ENCODE measurements around the gene LAIR2. TPM values are rescaled to one million over a fixed set of nuclear protein-coding genes. Genes with fewer than 3 reads are reported as not detected.

The LAIR2 gene
- polyA plus RNA-seq, 3 donors = 0.38 TPM; not detected in 2

GRCh38 chr19:54533476-54533875 lies 30.8 kb downstream of the LAIR2 start:
- Mint-ChIP-seq H3K36me3 (peaks cover 0 to 2% of the 10 kb centered on the region in 2 donors), H3K27me3 (ENCODE audit: low read depth in 3 of 3) (peaks cover 31 to 52% (median 35%) of the 10 kb centered on the region in 3 donors), H3K4me1 (peaks cover 34% of the 10 kb centered on the region), H3K27ac (no peak overlapping the region), H3K4me3 (peak overlapping the region in 1 of 2 donors; percentile 28), H3K9me3 (peaks cover 0 to 5% (median 0%) of the 10 kb centered on the region in 7 donors)
- TF ChIP-seq CTCF (IDR thresholded peaks at IDR 0.05) = no peak
- no peaks in the 10 kb centered on the region for H3K9me3 ChIP-seq (replicated peaks in 1 of 2; ENCODE audit: control insufficient read depth in 1 of 2, insufficient read depth in 1 of 2, low read length in 2 of 2)
- no peak overlapping the region for H3K27ac ChIP-seq (ENCODE audit: low read depth in 1 of 2, low read length in 2 of 2)
- no peak overlapping the region for H3K9ac ChIP-seq (ENCODE audit: insufficient read depth, low read length, poor library complexity, severe bottlenecking)
- H3K36me3 ChIP-seq (replicated peaks in 1 of 2; ENCODE audit: control insufficient read depth in 1 of 2, insufficient read depth in 2 of 2, low read length in 2 of 2) = no peaks in the 10 kb centered on the region
- intact Hi-C loops (cut with micrococcal nuclease) = loop anchor here in 1 of 2 donors (10.0 kb wide), 1 partner anchor 119 kb away; the partner anchor contains the start of gene TTYH1
- H3K4me1 ChIP-seq (ENCODE audit: control insufficient read depth in 1 of 2, insufficient read depth in 2 of 2, low read length in 2 of 2) = peaks cover 15 to 29% of the 10 kb centered on the region in 2 donors
- H2AFZ ChIP-seq (ENCODE audit: insufficient read depth, low read depth, low read length, poor library complexity, severe bottlenecking) = no peak overlapping the region
- H4K20me1 ChIP-seq (ENCODE audit: insufficient read depth, low read length) = no peaks in the 10 kb centered on the region
- no peak overlapping the region for H3K4me2 ChIP-seq (replicated peaks; ENCODE audit: extremely low read depth, low read length, poor library complexity, severe bottlenecking)
- H3K79me2 ChIP-seq (ENCODE audit: insufficient read depth, low read length) = no peaks in the 10 kb centered on the region
- DNase-seq = no peak
- peaks cover 2 to 24% of the 10 kb centered on the region in 2 donors for H3K27me3 ChIP-seq (ENCODE audit: control insufficient read depth in 2 of 2, insufficient read depth in 2 of 2, low read length in 2 of 2)
- WGBS (ENCODE audit: insufficient coverage) = 93% methylated on average over 8 of the region's 8 CpGs
- no peak overlapping the region for H3K4me3 ChIP-seq (replicated peaks in 1 of 3; ENCODE audit: low read depth in 2 of 3, low read length in 3 of 3)

- Histone ChIP-seq H3K79me2 (ENCODE audit: insufficient read depth, low read length) (no peaks in the 10 kb centered on the region), H3K4me2 (replicated peaks; ENCODE audit: extremely low read depth, low read length, poor library complexity, severe bottlenecking) (no peak overlapping the region), H3K27ac (ENCODE audit: low read depth in 1 of 2, low read length in 2 of 2) (no peak overlapping the region), H2AFZ (ENCODE audit: insufficient read depth, low read depth, low read length, poor library complexity, severe bottlenecking) (no peak overlapping the region), H3K4me3 (replicated peaks in 1 of 3; ENCODE audit: low read depth in 2 of 3, low read length in 3 of 3) (no peak overlapping the region), H3K9ac (ENCODE audit: insufficient read depth, low read length, poor library complexity, severe bottlenecking) (no peak overlapping the region), H3K27me3 (ENCODE audit: control insufficient read depth in 2 of 2, insufficient read depth in 2 of 2, low read length in 2 of 2) (peaks cover 2 to 24% of the 10 kb centered on the region in 2 donors), H3K9me3 (replicated peaks in 1 of 2; ENCODE audit: control insufficient read depth in 1 of 2, insufficient read depth in 1 of 2, low read length in 2 of 2) (no peaks in the 10 kb centered on the region), H4K20me1 (ENCODE audit: insufficient read depth, low read length) (no peaks in the 10 kb centered on the region), H3K4me1 (ENCODE audit: control insufficient read depth in 1 of 2, insufficient read depth in 2 of 2, low read length in 2 of 2) (peaks cover 15 to 29% of the 10 kb centered on the region in 2 donors), H3K36me3 (replicated peaks in 1 of 2; ENCODE audit: control insufficient read depth in 1 of 2, insufficient read depth in 2 of 2, low read length in 2 of 2) (no peaks in the 10 kb centered on the region)
- TF ChIP-seq CTCF (IDR thresholded peaks at IDR 0.05) = no peak
- Mint-ChIP-seq H3K4me3 (peak overlapping the region in 1 of 2 donors; percentile 30), H3K9me3 (peaks cover 0 to 5% (median 0%) of the 10 kb centered on the region in 7 donors), H3K27me3 (ENCODE audit: low read depth in 3 of 3) (peaks cover 34 to 54% (median 37%) of the 10 kb centered on the region in 3 donors), H3K27ac (peak overlapping the region in 1 of 7 donors; percentile 38), H3K36me3 (peaks cover 0 to 2% of the 10 kb centered on the region in 2 donors), H3K4me1 (peaks cover 34% of the 10 kb centered on the region)
- DNase-seq = no peak
- intact Hi-C loops (cut with micrococcal nuclease) = loop anchor here in 1 of 2 donors (10.0 kb wide), 1 partner anchor 119 kb away; the partner anchor contains the start of gene TTYH1
- 76% methylated on average over 3 of the region's 8 CpGs for WGBS (ENCODE audit: insufficient coverage)
Observed at GRCh38 chr19:54534156-54534555, 31.5 kb downstream of the LAIR2 start.
